Gastrocnemius medialis (tissue), 4 donors: Measurements from ENCODE around the gene STARD13. TPM values are rescaled to one million over a fixed set of nuclear protein-coding genes. Genes with fewer than 3 reads are reported as not detected.

Experiments
- ATAC-seq, 2 donors: fragments of 150-250 bp; one replicate each; pipeline ENCODE4 v1.9.1; 2016
- DNase-seq, 2 donors: peaks; one replicate each; pipeline ENCODE4 v3.0.0-alpha.2; 2019
- H3K27ac ChIP-seq, 4 donors: fragments of 200-600 bp; sonication (generic); 1 replicate in 1 of 4; 2 replicates in 3 of 4; pipeline ENCODE4 v1.5.1; 2016 to 2018; ENCODE audit warnings: mild to moderate bottlenecking in 2 of 4, moderate library complexity in 1 of 4
- H3K27me3 ChIP-seq, 3 donors: fragments of 200-600 bp; sonication (generic) in 2 of 3; 1 replicate in 1 of 3; 2 replicates in 2 of 3; pipeline versions ENCODE4 v1.5.1 to v1.6.0; 2016 to 2019; ENCODE audit warnings: mild to moderate bottlenecking in 1 of 3, moderate library complexity in 1 of 3
- H3K36me3 ChIP-seq, 2 donors: fragments of 200-600 bp; sonication (generic) in 1 of 2; one replicate each; pipeline ENCODE4 v1.5.1; 2017 to 2018
- H3K4me1 ChIP-seq, 2 donors: fragments of 200-600 bp; sonication (generic) in 1 of 2; one replicate each; pipeline ENCODE4 v1.5.1; 2016 to 2017; ENCODE audit warnings: mild to moderate bottlenecking in 2 of 2
- H3K4me3 ChIP-seq, 4 donors: fragments of 200-600 bp; sonication (generic) in 3 of 4; 1 replicate in 1 of 4; 2 replicates in 3 of 4; pipeline ENCODE4 v1.5.1; 2016 to 2019; ENCODE audit warnings: mild to moderate bottlenecking in 2 of 4
- H3K9me3 ChIP-seq, 3 donors: fragments of 200-600 bp; sonication (generic) in 2 of 3; 1 replicate in 1 of 3; 2 replicates in 2 of 3; pipeline ENCODE4 v1.5.1; 2016 to 2019
- CTCF ChIP-seq, 5 experiments: fragments of 450-650 bp in 3 of 5; fragments of 200-600 bp in 2 of 5; sonication (generic) in 2 of 5; IDR thresholded peaks in 4 of 5; conservative IDR thresholded peaks in 1 of 5; 1 replicate in 4 of 5; 2 replicates in 1 of 5; pipeline ENCODE4 v1.5.1; 2016 to 2019; ENCODE audit warnings: antibody characterized with exemption in 5 of 5, mild to moderate bottlenecking in 3 of 5, moderate library complexity in 3 of 5
- POLR2A ChIP-seq, 2 donors: fragments of 450-650 bp; IDR thresholded peaks; one replicate each; pipeline ENCODE4 v1.6.1; 2017; ENCODE audit warnings: antibody characterized with exemption in 2 of 2, mild to moderate bottlenecking in 2 of 2, moderate library complexity in 2 of 2
- in situ Hi-C, 4 donors: fragments of 200-750 bp; cut with MboI; loops; one replicate each; pipeline versions ENCODE4 v1.15.0 to v1.8.0; 2017; ENCODE audit warnings: low sequenced_read_pairs in 4 of 4
- intact Hi-C: fragments of 100-400 bp; cut with DNase I; formaldehyde crosslinking; loops from one replicate; pipeline ENCODE4 v1.15.1; 2023; ENCODE audit warnings: low total_unique reads
- total RNA-seq, 4 donors: library from RNA; depleted of rRNA; stranded (reverse); fragments of >200 nt; gene quantifications; one replicate each; pipeline versions ENCODE4 v1.1.0 to v1.2.3, GENCODE V29; 2016

The STARD13 gene
- total RNA-seq, 4 donors from 2014 or later, result 7.7 to 19.3 (median 12.0) TPM

GRCh38 chr13:33262062-33262487 lies 23.5 kb downstream of the STARD13 start:
- TF ChIP-seq POLR2A (IDR thresholded peaks at IDR 0.05) (no peak), CTCF (IDR thresholded peaks at IDR 0.05 in 4 of 5, conservative IDR thresholded peaks at IDR 0.05 in 1 of 5) (no peak)
- Histone ChIP-seq H3K9me3 (no peaks in the 10 kb centered on the region), H3K27ac (peak overlapping the region; percentile 12 to 45 (median 29)), H3K27me3 (no peaks in the 10 kb centered on the region), H3K4me1 (peaks cover 54 to 87% of the 10 kb centered on the region in 2 donors), H3K4me3 (no peak overlapping the region), H3K36me3 (no peaks in the 10 kb centered on the region)
- ATAC-seq, result peak; percentile 70 to 76
- intact Hi-C loops (no loop called here), in situ Hi-C loops (no loop called here)
- no peak for DNase-seq

DNA sequence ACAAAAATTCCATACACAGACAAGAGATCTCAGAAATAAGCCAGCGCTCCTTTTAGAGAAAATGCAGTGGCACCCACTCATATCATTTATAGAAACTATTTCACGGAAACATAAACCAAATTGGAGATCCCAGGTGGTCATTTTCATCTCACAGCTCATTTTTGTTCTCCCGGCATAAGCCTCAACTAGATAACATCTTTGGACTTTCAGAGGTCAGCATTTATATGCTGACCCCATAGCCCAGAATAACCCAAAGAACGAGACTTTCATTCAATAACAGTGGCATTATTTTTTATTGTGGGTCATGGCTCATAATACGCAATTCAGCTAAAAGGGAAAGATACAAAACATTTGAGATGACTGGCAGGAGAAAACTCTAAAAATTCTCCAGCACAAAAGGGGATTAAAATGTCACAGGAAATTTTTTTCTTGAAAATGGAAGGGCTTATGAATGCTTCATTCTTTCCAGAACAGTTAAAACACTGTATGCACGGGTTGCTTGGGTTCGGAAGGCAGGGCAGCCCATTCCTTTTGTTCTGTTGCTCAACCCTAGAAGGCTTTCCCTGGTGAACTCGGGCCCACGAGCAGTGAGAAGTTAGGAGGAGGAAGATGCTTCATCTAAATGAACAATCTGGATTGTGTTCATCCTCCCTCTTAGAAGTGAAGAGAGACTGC lies 24.0 kb downstream of the STARD13 start:
- DNase-seq (no peak), ATAC-seq (no peak)
- intact Hi-C loops (no loop called here), in situ Hi-C loops (no loop called here)
- H3K27me3 ChIP-seq, result no peaks in the 10 kb centered on the region
- peaks cover 55 to 89% of the 10 kb centered on the region in 2 donors for H3K4me1 ChIP-seq
- no peaks in the 10 kb centered on the region for H3K9me3 ChIP-seq
- peak overlapping the region; percentile 12 to 45 (median 29) for H3K27ac ChIP-seq
- no peak for TF ChIP-seq POLR2A (IDR thresholded peaks at IDR 0.05)
- TF ChIP-seq CTCF (IDR thresholded peaks at IDR 0.05 in 4 of 5, conservative IDR thresholded peaks at IDR 0.05 in 1 of 5), result no peak
- no peaks in the 10 kb centered on the region for H3K36me3 ChIP-seq
- H3K4me3 ChIP-seq, result no peak overlapping the region

GRCh38 chr13:33260168-33261098 lies 25.1 kb downstream of the STARD13 start:
- in situ Hi-C loops (no loop called here), intact Hi-C loops (no loop called here)
- no peak for TF ChIP-seq POLR2A (IDR thresholded peaks at IDR 0.05)
- TF ChIP-seq CTCF (IDR thresholded peaks at IDR 0.05 in 4 of 5, conservative IDR thresholded peaks at IDR 0.05 in 1 of 5), result no peak
- DNase-seq (no peak), ATAC-seq (peak; percentile 29 to 30)
- H3K4me3 ChIP-seq, result no peak overlapping the region
- peaks cover 61 to 89% of the 10 kb centered on the region in 2 donors for H3K4me1 ChIP-seq
- H3K27ac ChIP-seq, result peak overlapping the region in 1 of 4 donors; percentile 3
- no peaks in the 10 kb centered on the region for H3K36me3 ChIP-seq
- no peaks in the 10 kb centered on the region for H3K9me3 ChIP-seq
- H3K27me3 ChIP-seq, result no peaks in the 10 kb centered on the region

- in situ Hi-C loops (no loop called here), intact Hi-C loops (no loop called here)
- Histone ChIP-seq H3K4me1 (peaks cover 54 to 77% of the 10 kb centered on the region in 2 donors), H3K4me3 (no peak overlapping the region), H3K36me3 (no peaks in the 10 kb centered on the region), H3K9me3 (no peaks in the 10 kb centered on the region), H3K27me3 (no peaks in the 10 kb centered on the region), H3K27ac (peak overlapping the region in 1 of 4 donors; percentile 7)
- no peak for DNase-seq
- ATAC-seq, result no peak
- TF ChIP-seq CTCF (IDR thresholded peaks at IDR 0.05 in 4 of 5, conservative IDR thresholded peaks at IDR 0.05 in 1 of 5) (no peak), POLR2A (IDR thresholded peaks at IDR 0.05) (no peak)
These were observed 26.3 kb downstream of the STARD13 start for GRCh38 chr13:33259296-33259695.
